Rectal smooth muscle tissue (tissue), 1 donor: Measurements from ENCODE around the gene SMARCD3.
A peak's percentile ranks its signal among the peaks of the same experiment; 100 is the strongest.

Source experiments
- H3K27ac ChIP-seq: one replicate; pipeline ENCODE4 v1.7.0; 2013; ENCODE audit warnings: low read depth, low read length, inconsistent platforms
- H3K27me3 ChIP-seq: one replicate; pipeline ENCODE4 v1.7.0; 2013; ENCODE audit warnings: low read length; ENCODE audit not compliant: control insufficient read depth, insufficient read depth
- H3K36me3 ChIP-seq: one replicate; pipeline ENCODE4 v1.7.0; 2013; ENCODE audit warnings: low read length; ENCODE audit not compliant: control insufficient read depth, insufficient read depth
- H3K4me1 ChIP-seq: one replicate; pipeline ENCODE4 v1.7.0; 2013; ENCODE audit warnings: low read length; ENCODE audit not compliant: control insufficient read depth, insufficient read depth
- H3K4me3 ChIP-seq: one replicate; pipeline ENCODE4 v1.7.0; 2013; ENCODE audit warnings: low read length
- H3K9ac ChIP-seq: one replicate; pipeline ENCODE4 v1.7.0; 2013; ENCODE audit warnings: low read length

Gene SMARCD3

DNA sequence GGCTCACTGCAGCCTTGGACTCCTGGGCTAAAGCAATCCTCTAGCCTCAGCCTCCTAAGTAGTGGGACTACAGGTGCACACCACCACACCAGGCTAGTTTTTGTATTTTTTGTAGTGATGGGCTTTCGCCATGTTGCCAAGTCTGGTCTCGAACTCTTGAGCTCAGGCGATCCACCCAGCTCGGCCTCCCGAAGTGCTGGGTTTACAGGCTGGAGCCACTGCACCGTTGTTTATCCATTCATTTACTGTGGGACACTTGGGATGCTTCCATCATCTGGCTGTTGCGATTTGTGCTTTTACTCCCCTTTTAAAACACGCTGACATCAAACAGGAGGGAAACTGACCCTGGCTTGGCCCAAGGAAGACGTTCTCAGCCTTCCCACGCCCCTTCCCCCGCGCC is 30.5 kb upstream of the SMARCD3 start:
- Histone ChIP-seq H3K27me3 (peaks cover 8% of the 10 kb centered on the region), H3K4me3 (no peak overlapping the region), H3K27ac (no peak overlapping the region), H3K4me1 (peaks cover 4% of the 10 kb centered on the region), H3K9ac (no peak overlapping the region), H3K36me3 (no peaks in the 10 kb centered on the region)

DNA sequence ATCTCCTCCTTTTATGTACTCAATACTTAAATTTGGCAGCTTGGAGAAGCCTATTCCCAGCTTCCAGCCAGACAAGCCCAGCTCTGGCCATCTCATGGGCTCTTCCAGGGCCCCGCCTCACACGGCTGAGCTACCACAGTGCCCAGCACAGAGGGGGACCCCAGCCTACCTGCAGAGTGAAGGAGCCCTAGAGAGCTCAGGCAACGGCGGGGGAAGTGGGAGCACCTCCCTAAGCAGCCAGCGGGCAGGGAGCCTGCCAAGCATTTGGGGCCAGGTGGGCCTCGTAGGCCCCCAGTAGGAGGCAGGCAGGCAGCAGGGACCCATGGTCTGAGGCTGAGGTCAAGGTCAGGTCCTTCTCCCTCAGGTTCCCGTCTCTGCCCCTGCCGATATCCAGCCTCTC is 29.1 kb upstream of the SMARCD3 start:
- H3K4me1 ChIP-seq: peaks cover 4% of the 10 kb centered on the region
- H3K27me3 ChIP-seq: peaks cover 8% of the 10 kb centered on the region
- no peak overlapping the region for H3K27ac ChIP-seq
- no peaks in the 10 kb centered on the region for H3K36me3 ChIP-seq
- H3K9ac ChIP-seq: no peak overlapping the region
- peak overlapping the region; percentile 60 for H3K4me3 ChIP-seq

GRCh38 chr7:151276666-151277590 is 28.4 kb upstream of the SMARCD3 start:
- Histone ChIP-seq H3K27me3 (peaks cover 6% of the 10 kb centered on the region), H3K4me1 (peaks cover 4% of the 10 kb centered on the region), H3K4me3 (peak overlapping the region; percentile 60), H3K9ac (no peak overlapping the region), H3K36me3 (no peaks in the 10 kb centered on the region), H3K27ac (no peak overlapping the region)

GRCh38 chr7:151275813-151276577 is 27.5 kb upstream of the SMARCD3 start:
- Histone ChIP-seq H3K4me3 (peak overlapping the region; percentile 37), H3K36me3 (no peaks in the 10 kb centered on the region), H3K27me3 (peaks cover 4% of the 10 kb centered on the region), H3K9ac (no peak overlapping the region), H3K27ac (no peak overlapping the region), H3K4me1 (peaks cover 4% of the 10 kb centered on the region)

DNA sequence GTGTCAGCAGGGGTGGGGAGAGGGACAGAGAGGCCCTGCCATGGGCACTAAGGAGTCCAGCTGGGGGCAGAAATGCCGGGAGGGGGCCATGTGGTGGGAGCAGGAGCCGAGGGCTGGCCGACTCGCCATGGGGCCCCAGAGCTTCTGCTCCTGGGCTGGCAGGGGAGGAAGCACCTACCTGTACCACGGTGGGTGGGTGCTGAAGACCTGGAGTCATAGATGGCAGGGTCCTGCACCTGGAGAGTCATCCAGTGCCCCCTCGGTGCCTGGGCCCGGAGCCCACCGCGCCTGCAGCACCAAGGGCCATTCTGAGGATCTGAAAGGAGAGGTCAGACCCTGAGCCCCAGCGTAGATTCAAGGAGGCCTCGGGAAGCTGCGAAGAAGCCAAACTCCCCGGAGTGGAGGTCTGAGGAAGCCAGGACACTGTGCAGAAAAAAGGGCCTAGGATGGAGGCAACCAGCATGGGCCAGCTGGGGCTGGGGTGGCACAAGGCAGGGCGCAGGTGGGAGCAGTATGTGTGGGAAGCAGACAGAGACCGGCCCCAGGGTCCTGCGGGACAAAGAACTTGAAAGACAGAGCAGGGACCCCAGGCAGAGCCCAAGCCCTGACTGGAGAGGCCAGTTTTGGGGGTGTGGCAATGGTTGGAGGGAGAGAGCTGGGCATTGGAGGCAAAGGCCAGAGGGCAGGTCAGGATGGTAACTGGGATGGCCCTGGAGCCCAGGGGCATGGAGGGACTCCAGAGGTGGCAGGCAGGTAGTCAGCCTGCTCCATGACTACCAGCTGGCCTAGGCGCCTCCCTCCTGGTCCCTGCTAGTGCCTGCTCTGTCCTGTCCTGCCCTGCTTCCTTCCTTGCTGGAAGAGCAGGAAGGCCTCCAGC is 26.7 kb upstream of the SMARCD3 start:
- peaks cover 4% of the 10 kb centered on the region for H3K27me3 ChIP-seq
- peaks cover 4% of the 10 kb centered on the region for H3K4me1 ChIP-seq
- H3K4me3 ChIP-seq: no peak overlapping the region
- H3K27ac ChIP-seq: no peak overlapping the region
- H3K9ac ChIP-seq: no peak overlapping the region
- no peaks in the 10 kb centered on the region for H3K36me3 ChIP-seq

DNA sequence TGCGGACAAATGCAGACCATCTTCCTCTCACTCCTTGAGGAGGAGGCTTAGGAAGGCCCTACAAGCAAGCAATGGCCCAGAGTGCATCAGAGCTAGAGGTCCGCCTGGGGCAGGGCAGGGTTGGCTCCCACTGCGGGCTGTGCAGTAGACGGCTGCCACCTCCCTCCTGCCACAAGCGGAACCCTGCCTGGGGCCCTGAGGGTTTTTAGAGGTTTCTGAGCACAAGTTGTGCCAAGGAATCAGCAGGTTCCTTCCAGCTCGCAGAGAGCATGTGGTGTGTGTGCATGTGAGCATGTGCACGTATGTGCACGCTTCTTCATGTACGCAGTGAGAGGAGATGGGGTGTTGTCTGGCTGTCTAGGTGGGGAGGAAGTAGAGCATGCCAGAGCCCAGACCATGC is 25.9 kb upstream of the SMARCD3 start:
- no peak overlapping the region for H3K4me3 ChIP-seq
- peaks cover 2% of the 10 kb centered on the region for H3K27me3 ChIP-seq
- H3K9ac ChIP-seq: no peak overlapping the region
- no peaks in the 10 kb centered on the region for H3K36me3 ChIP-seq
- peaks cover 4% of the 10 kb centered on the region for H3K4me1 ChIP-seq
- H3K27ac ChIP-seq: no peak overlapping the region

- Histone ChIP-seq H3K4me3 (no peak overlapping the region), H3K4me1 (peaks cover 4% of the 10 kb centered on the region), H3K9ac (no peak overlapping the region), H3K27ac (no peak overlapping the region), H3K27me3 (peaks cover 2% of the 10 kb centered on the region), H3K36me3 (no peaks in the 10 kb centered on the region)
Observed at GRCh38 chr7:151273651-151274390, 25.3 kb upstream of the SMARCD3 start.

DNA sequence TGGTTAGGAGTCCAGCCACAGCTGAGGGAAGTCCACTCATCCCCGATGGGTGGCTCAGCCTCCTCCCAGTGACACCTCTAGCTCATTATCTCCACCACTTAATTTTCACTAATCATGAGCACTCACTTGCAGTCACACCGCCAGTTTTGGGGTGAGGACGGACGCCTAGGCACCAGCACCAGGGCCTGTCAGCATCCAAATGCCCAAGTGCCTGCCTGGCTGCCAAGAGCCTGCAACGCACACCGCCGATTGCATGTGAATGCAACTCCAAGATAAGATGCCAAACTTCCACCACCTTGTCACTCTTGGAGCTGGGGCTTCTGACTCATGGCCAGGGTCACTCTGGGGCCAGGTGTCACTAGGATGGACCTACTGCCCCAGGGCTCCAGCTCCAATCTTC is 24.4 kb upstream of the SMARCD3 start:
- no peak overlapping the region for H3K27ac ChIP-seq
- H3K4me1 ChIP-seq: peaks cover 4% of the 10 kb centered on the region

GRCh38 chr7:151272405-151272804 is 23.9 kb upstream of the SMARCD3 start:
- Histone ChIP-seq H3K36me3 (no peaks in the 10 kb centered on the region), H3K9ac (no peak overlapping the region), H3K27ac (no peak overlapping the region), H3K27me3 (no peaks in the 10 kb centered on the region), H3K4me3 (no peak overlapping the region), H3K4me1 (peaks cover 2% of the 10 kb centered on the region)

More for the DNA sequence above, 24.4 kb upstream of the SMARCD3 start:
- Histone ChIP-seq H3K4me3 (no peak overlapping the region), H3K9ac (no peak overlapping the region), H3K36me3 (no peaks in the 10 kb centered on the region), H3K27me3 (peaks cover 2% of the 10 kb centered on the region)

DNA sequence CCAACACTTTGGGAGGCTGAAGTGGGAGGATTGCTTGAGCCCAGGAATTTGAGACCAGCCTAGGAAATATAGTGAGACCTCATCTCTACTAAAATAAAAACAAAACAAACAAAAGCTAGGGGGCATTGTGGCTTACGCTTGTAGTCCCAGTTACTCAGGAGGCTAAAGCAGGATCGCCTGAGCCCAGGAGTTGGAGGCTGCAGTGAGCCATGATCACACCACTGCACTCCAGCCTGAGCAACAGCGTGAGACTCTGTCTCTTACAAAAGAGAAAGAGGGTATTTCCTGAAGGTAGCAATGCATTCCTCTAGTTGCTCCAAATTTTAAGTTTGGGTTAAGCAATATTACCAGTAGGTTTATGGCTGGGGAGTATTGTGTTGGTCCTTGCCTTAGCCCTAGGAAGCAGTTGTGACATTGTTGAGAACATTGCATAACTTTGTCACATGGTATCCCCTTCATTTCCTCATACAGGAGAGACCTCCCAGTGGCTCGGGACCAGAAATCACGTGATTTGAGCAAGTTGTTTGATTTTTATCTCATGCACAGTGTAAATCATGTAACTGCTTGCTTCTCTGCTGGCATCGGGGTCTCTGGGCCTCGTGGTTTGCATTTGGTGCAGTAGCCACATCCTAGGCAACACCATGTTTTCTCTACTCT is 23.3 kb upstream of the SMARCD3 start:
- Histone ChIP-seq H3K9ac (no peak overlapping the region), H3K4me1 (no peaks in the 10 kb centered on the region), H3K4me3 (no peak overlapping the region), H3K36me3 (no peaks in the 10 kb centered on the region), H3K27me3 (no peaks in the 10 kb centered on the region), H3K27ac (no peak overlapping the region)

DNA sequence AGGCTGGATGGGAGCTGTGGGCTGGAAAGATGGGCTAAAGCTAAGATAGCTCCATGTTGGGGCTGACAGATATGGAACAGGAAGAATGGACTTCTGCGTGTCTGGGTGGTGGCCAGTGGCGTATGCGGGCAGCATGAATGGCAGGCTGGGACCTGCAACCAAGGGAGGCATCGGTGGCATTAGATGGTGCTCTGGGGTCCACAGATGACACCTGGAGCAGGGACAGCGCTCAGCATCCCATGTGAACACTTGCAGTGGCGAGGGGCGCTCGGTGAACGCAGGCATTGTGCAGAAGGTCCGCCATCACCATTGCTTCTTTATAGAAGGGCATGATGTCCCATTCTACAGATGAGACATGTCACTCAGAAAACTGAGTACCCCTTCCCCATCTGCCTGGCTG is 21.0 kb upstream of the SMARCD3 start:
- Histone ChIP-seq H3K36me3 (no peaks in the 10 kb centered on the region), H3K27me3 (no peaks in the 10 kb centered on the region)

More for the DNA sequence above, 21.0 kb upstream of the SMARCD3 start:
- no peak overlapping the region for H3K9ac ChIP-seq
- no peak overlapping the region for H3K27ac ChIP-seq
- H3K4me3 ChIP-seq: no peak overlapping the region
- no peaks in the 10 kb centered on the region for H3K4me1 ChIP-seq
